Measurements from ENCODE around the gene DBF4. TPM values are rescaled to one million over a fixed set of nuclear protein-coding genes. Genes with fewer than 3 reads are reported as not detected.
A peak's percentile ranks its signal among the peaks of the same experiment; 100 is the strongest.

The DBF4 gene
- total and polyA plus RNA-seq, 2 experiments from 2014 or later = 62.6 to 91.5 TPM

DNA sequence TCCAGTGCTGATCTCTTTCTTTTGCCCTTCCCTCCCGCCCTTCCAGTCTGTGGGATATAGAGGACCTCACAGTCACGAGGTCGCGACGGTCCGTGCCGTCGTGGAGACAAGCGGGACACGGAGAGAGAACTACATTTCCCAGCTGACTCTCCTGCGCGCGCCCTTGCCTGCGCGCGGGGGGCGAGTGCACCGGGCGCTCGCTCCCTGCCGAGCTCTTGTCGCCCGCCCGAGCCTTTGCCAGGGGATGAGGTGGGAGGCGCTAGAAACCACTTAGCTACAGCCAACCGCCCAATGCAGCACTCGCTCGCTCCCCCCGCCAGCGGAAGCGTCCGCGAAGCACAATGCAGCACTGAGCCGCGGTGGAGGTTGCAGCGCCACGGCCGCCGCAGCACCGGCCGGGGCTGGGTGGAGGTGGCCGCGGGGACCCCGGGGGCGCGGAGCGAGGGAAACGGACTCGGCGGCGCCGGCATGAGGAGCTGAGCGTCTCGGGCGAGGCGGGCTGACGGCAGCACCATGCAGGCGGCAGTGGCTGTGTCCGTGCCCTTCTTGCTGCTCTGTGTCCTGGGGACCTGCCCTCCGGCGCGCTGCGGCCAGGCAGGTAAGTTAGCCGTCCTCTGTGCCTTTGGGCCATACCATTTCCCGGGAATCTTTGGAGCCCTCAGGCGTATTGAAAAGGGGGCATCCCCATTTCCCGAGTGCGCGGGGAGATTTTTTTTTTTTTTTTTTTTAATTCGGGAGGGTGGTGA lies 57.8 kb downstream of the DBF4 start, which contains the start of gene ADAM22:
ADAM22 (plus strand) TSS at position 299 of the 746 bp plus-strand sequence; CDS start at position 514, 215 bp downstream.
- H3K4me2 ChIP-seq = peak within 1 kb of the TSS; percentile 84
- ATAC-seq = peak; percentile 95
- Mint-ChIP-seq H3K9me3 (no peaks in the 10 kb centered on the region), H3K27me3 (ENCODE audit: insufficient read depth, low read depth, poor library complexity) (peaks cover 5% of the 10 kb centered on the region), H3K36me3 (ENCODE audit: low read depth) (peaks cover 16% of the 10 kb centered on the region), H3K4me3 (peak within 1 kb of the TSS; percentile 93), H3K4me1 (peaks cover 9% of the 10 kb centered on the region; the same call in 2 of the 3 replicates), H3K27ac (peak within 1 kb of the TSS; percentile 88; the same call in 1 of the 2 replicates)
- DNase-seq (ENCODE audit: low spot score) = peak; percentile 96
- no peaks in the 10 kb centered on the region for H3K9me2 ChIP-seq (ENCODE audit: insufficient read depth)
- TF ChIP-seq, protein P1, sequence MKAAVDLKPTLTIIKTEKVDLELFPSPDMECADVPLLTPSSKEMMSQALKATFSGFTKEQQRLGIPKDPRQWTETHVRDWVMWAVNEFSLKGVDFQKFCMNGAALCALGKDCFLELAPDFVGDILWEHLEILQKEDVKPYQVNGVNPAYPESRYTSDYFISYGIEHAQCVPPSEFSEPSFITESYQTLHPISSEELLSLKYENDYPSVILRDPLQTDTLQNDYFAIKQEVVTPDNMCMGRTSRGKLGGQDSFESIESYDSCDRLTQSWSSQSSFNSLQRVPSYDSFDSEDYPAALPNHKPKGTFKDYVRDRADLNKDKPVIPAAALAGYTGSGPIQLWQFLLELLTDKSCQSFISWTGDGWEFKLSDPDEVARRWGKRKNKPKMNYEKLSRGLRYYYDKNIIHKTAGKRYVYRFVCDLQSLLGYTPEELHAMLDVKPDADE (IDR thresholded peaks at IDR 0.05) = peak; percentile 84
- TF ChIP-seq, protein P2, sequence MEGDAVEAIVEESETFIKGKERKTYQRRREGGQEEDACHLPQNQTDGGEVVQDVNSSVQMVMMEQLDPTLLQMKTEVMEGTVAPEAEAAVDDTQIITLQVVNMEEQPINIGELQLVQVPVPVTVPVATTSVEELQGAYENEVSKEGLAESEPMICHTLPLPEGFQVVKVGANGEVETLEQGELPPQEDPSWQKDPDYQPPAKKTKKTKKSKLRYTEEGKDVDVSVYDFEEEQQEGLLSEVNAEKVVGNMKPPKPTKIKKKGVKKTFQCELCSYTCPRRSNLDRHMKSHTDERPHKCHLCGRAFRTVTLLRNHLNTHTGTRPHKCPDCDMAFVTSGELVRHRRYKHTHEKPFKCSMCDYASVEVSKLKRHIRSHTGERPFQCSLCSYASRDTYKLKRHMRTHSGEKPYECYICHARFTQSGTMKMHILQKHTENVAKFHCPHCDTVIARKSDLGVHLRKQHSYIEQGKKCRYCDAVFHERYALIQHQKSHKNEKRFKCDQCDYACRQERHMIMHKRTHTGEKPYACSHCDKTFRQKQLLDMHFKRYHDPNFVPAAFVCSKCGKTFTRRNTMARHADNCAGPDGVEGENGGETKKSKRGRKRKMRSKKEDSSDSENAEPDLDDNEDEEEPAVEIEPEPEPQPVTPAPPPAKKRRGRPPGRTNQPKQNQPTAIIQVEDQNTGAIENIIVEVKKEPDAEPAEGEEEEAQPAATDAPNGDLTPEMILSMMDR (conservative IDR thresholded peaks at IDR 0.05; ENCODE audit: low read depth in 2 of 2) = peak in 1 of 2 experiments; percentile 36; a peak in 2 of 4 replicates
- TF ChIP-seq ZNF114 (CRISPR knock-in tag; IDR thresholded peaks at IDR 0.05) (no peak), CREB1 (CRISPR knock-in tag; IDR thresholded peaks at IDR 0.05; ENCODE audit: low read depth) (peak; percentile 75), EZH2 (IDR thresholded peaks at IDR 0.05; ENCODE audit: low read depth, unreplicated experiment) (no peak), STAT1 (IDR thresholded peaks at IDR 0.05; ENCODE audit: unreplicated experiment) (no peak), NANOG (IDR thresholded peaks at IDR 0.05; ENCODE audit: borderline replicate concordance) (no peak), JUNB (IDR thresholded peaks at IDR 0.05; ENCODE audit: unreplicated experiment) (no peak), POLR2AphosphoS5 (IDR thresholded peaks at IDR 0.05; ENCODE audit: low read depth) (peak; percentile 92)
- H3K36me3 ChIP-seq (ENCODE audit: insufficient read depth) = no peaks in the 10 kb centered on the region
- no peaks in the 10 kb centered on the region for H3K79me2 ChIP-seq (replicated peaks; ENCODE audit: insufficient read depth)
- H3K4me3 ChIP-seq = peak within 1 kb of the TSS; percentile 69
- H4K20me1 ChIP-seq (replicated peaks; ENCODE audit: insufficient read depth) = no peaks in the 10 kb centered on the region
- H2AFZ ChIP-seq = peak within 1 kb of the TSS; percentile 99
- H3K4me1 ChIP-seq (ENCODE audit: insufficient read depth) = peaks cover 7% of the 10 kb centered on the region
- peak within 1 kb of the TSS; percentile 74 for H3K27ac ChIP-seq (ENCODE audit: low read depth)
- H3K27me3 ChIP-seq (ENCODE audit: insufficient read depth) = peaks cover 10% of the 10 kb centered on the region
- H3F3A ChIP-seq (replicated peaks; ENCODE audit: low read depth) = no peaks in the 10 kb centered on the region

DNA sequence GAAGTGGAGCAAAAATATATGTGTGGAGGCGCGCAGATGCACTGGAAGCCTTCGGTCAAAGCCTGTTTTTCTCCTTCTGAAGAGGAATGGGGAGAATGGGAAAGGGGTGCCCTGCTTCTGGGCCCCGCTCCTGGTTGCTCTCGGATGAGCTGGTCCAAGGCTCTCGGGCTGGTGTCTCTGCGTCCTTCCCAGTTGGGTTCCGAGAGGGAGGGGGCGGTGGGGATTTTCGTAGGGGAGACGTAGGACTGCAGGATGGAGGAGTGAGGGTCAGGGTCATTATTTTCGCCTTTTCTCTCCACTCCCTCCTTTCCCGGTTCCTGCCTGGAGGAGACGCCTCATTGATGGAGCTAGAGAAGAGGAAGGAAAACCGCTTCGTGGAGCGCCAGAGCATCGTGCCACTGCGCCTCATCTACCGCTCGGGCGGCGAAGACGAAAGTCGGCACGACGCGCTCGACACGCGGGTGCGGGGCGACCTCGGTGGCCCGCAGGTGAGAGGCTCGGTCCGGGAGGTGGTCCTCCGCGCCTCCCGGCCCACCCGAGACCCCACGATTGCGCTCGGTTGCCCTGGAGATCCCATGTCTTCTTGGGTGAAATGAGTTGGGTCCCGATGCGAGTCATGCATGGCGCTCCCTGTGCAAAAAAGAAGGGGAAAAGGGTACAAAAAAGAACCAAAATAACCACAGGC lies 58.5 kb downstream of the DBF4 start:
- no peaks in the 10 kb centered on the region for H3K79me2 ChIP-seq (replicated peaks; ENCODE audit: insufficient read depth)
- peak overlapping the region; percentile 69 for H3K4me3 ChIP-seq
- ATAC-seq = peak; percentile 52
- H4K20me1 ChIP-seq (replicated peaks; ENCODE audit: insufficient read depth) = no peaks in the 10 kb centered on the region
- peaks cover 10% of the 10 kb centered on the region for H3K27me3 ChIP-seq (ENCODE audit: insufficient read depth)
- peaks cover 17% of the 10 kb centered on the region for H3K36me3 Mint-ChIP-seq (ENCODE audit: low read depth)
- no peaks in the 10 kb centered on the region for H3F3A ChIP-seq (replicated peaks; ENCODE audit: low read depth)
- H3K27ac Mint-ChIP-seq = peak overlapping the region; percentile 88; the same call in 1 of the 2 replicates
- no peaks in the 10 kb centered on the region for H3K9me3 Mint-ChIP-seq
- H3K4me1 ChIP-seq (ENCODE audit: insufficient read depth) = peaks cover 7% of the 10 kb centered on the region
- H2AFZ ChIP-seq = peak overlapping the region; percentile 87
- H3K4me3 Mint-ChIP-seq = peak overlapping the region; percentile 93
- DNase-seq (ENCODE audit: low spot score) = peak; percentile 63
- H3K36me3 ChIP-seq (ENCODE audit: insufficient read depth) = no peaks in the 10 kb centered on the region
- H3K27me3 Mint-ChIP-seq (ENCODE audit: insufficient read depth, low read depth, poor library complexity) = peaks cover 5% of the 10 kb centered on the region
- peaks cover 9% of the 10 kb centered on the region; the same call in 2 of the 3 replicates for H3K4me1 Mint-ChIP-seq
- H3K9me2 ChIP-seq (ENCODE audit: insufficient read depth) = no peaks in the 10 kb centered on the region
- H3K4me2 ChIP-seq = peak overlapping the region; percentile 84
- peak overlapping the region; percentile 74; the same call in 1 of the 2 replicates for H3K27ac ChIP-seq (ENCODE audit: low read depth)
- no peak for TF ChIP-seq NANOG (IDR thresholded peaks at IDR 0.05; ENCODE audit: borderline replicate concordance)
- TF ChIP-seq, protein P1 (IDR thresholded peaks at IDR 0.05) = no peak
- TF ChIP-seq ZNF114 (CRISPR knock-in tag; IDR thresholded peaks at IDR 0.05) = no peak
- TF ChIP-seq STAT1 (IDR thresholded peaks at IDR 0.05; ENCODE audit: unreplicated experiment) = no peak
- no peak for TF ChIP-seq ZNF331 (CRISPR knock-in tag; IDR thresholded peaks at IDR 0.05; ENCODE audit: low read depth)

All from GM23338 (cell line).